ENCODE data around the gene PIEZO1.

Gene PIEZO1

DNA sequence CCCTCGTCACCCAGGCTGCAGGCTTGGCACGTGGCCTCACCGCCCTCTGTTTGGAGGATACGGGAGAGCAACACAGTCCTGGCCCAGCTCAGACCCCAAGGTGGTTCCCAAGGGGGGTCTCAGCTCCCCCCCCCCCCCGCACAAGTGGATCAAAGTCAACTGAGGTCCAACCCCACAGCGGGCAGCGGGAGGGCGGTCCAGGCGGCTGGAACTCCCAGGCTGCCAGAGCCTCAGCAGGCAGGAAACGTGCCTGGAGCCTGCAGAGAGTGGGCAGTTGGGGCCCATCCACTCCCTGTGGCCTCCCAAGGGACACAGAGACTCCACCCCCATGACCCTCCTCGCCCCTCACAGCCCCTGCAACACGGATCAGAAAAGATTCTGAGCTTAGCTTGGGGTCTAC is 36.7 kb downstream of the PIEZO1 start:
- no peak for DNase-seq

GRCh38 chr16:88747588-88748301 is 37.3 kb downstream of the PIEZO1 start:
- no peak for DNase-seq

DNA sequence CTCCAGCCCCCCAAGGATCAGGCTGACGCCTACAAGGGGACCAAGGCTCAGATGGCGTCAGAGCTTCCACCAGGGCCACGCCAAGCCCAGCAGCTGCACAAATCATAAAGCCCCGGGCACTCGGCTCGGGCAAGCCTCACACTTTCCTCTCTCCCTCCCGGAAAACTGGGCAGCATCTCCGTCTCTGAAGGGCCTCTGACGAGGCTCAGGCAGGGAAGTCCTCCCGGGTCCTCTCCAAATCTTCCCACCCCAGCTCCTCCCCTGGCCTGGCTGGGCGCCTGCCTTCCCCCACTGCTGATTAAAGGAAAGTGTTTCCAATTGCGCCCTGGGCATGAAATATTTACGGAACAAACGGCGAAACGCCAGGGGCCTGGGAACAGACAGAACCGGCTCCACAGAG is 38.5 kb downstream of the PIEZO1 start:
- no peak for DNase-seq

DNA sequence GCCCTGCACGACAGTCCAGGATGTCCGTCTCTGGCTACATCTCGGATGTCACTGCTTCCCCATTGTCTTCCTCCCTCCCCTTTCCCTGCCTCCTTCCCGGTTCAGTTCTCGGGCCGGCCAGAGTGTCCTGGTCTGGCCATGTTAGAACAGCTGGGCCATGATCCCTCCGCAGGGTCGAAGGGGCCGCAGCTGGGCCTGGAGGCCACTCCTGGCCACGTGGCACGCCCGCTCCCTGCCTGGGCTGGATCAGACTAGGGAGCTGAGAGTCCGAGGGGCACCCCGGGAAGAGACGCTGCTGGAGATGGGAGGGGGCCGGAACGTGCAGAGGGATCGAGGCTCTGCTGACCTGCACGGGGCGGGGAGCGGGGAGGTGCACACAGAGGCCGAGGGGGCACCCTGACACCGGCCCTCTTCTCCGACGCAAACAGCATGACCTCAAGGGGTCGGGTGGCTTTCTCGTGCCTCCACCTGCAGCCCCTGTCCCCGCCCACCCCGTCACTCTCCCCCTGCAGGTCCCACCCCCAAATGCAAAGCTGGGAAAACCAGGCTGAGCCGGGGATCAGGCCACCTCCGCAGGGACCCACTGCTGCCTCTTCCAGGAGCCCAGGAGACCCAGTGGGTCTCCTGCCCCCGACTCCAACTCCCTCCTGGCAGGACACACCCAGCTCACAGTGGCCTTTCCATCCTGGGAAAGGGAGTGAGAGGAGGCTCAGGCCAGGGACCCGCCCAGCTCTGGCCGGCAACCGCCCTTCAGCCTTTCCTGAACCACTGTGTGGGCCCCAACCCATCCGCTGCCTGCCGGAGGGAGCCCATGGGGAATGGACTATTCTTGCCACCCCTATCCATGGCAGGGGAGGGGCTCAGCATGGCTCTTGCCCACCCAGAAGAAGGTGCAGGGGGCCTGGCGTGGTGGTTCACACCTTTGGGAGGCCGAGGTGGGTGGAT is 40.2 kb downstream of the PIEZO1 start:
- DNase-seq = no peak

GRCh38 chr16:88743693-88744576 is 41.1 kb downstream of the PIEZO1 start:
- no peak for DNase-seq

GRCh38 chr16:88742896-88743605 is 42.0 kb downstream of the PIEZO1 start:
- DNase-seq = no peak

DNA sequence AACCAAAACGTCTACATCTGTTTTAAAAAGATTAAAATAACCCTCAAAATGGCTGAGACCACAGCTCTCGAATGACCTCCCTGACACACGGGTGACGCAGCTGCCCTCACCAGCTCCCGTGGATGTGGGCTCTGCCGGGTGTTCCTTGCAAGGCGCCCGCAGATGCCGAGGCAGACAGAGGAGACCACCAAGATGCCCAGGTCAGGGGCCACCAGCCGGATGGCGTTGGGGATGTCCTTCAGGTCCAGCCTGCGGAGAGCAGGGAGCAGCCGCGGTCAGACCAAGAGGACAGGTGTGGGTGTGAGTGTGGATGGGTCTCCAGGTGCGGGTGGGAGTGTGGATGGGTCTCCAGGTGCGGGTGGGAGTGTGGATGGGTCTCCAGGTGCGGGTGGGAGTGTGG is 43.7 kb downstream of the PIEZO1 start:
- DNase-seq = no peak

- no peak for DNase-seq
Measured at GRCh38 chr16:88740727-88741055, 44.3 kb downstream of the PIEZO1 start.

DNA sequence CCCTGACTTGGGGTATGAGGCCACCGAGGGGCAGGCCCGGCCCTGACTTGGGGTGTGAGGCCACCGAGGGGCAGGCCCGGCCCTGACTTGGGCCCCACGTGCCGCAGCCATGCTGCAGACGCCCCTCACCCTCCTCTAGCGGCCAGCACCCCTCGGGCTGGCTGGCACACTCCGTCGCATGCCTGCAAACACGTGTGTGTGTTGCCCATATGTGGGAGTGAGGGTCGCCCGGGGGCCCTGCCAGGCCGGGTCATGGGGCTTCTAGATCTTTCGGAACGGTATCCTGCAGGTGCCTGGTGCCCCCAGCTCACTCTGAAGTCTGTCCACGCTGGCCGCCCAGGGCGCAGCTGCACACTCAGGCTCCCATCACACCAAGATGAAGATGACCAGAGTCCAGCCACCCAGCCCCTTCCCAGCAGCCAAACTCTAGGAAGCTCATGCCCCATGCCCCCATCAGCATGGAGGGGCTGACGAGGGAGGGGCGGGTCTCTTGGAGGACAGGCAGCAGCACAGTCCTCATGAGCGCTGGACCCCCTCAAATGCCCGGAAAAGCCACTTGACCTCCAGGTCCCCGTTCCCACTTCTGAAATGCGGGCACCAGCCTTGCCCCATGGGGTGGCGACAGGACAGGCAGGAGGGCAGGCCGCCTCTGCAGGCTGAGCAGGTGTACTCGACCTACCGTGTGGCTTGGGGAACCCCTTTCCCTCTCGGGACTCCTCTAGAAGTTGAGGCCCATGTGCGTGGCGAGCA is 44.9 kb downstream of the PIEZO1 start:
- no peak for DNase-seq

- DNase-seq = no peak
Measured at GRCh38 chr16:88739139-88739976, 45.7 kb downstream of the PIEZO1 start.

- no peak for DNase-seq
Measured at GRCh38 chr16:88738151-88739084, 46.6 kb downstream of the PIEZO1 start.

GRCh38 chr16:88737298-88738150 is 47.5 kb downstream of the PIEZO1 start:
- DNase-seq = no peak

- DNase-seq = no peak
Measured at GRCh38 chr16:88736496-88736895, 48.5 kb downstream of the PIEZO1 start.

GRCh38 chr16:88736088-88736487 is 48.9 kb downstream of the PIEZO1 start:
- DNase-seq = no peak

GRCh38 chr16:88735616-88736015 is 49.4 kb downstream of the PIEZO1 start:
- no peak for DNase-seq

- DNase-seq = no peak
Measured at GRCh38 chr16:88735121-88735520, 49.9 kb downstream of the PIEZO1 start.

- DNase-seq = no peak
Measured at GRCh38 chr16:88734361-88734728, 50.7 kb downstream of the PIEZO1 start.

- DNase-seq = no peak
Measured at GRCh38 chr16:88733630-88734360, 51.2 kb downstream of the PIEZO1 start.

All from GOT3 (cell line).